RKO (cell line): ENCODE measurements around the gene NPFFR1.

Source experiments
- DNase-seq: peaks from one replicate; pipeline ENCODE4 v3.0.0-alpha.2; 2016; ENCODE audit warnings: low spot score

Gene NPFFR1

DNA sequence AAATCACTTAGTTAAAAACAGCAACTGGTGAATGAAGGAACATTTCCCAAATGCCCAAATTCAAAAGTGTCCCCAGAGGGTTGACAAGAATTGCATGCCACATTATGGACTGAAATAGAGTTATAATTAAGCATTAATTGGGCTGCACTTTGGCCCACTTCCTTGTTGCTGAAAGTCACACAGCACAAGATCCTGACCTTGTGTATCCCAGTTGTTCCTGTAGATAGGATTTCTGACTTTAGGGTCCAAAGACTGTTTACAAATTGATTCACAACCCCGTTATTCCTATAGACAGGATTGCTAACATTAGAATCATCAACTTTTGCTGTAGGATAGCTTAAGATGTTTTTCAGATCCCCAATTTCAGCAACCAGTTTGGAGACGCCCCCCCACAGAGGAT is 31.5 kb upstream of the NPFFR1 start:
- DNase-seq, result no peak

GRCh38 chr10:70312972-70313371 is 29.2 kb upstream of the NPFFR1 start:
- no peak for DNase-seq

DNA sequence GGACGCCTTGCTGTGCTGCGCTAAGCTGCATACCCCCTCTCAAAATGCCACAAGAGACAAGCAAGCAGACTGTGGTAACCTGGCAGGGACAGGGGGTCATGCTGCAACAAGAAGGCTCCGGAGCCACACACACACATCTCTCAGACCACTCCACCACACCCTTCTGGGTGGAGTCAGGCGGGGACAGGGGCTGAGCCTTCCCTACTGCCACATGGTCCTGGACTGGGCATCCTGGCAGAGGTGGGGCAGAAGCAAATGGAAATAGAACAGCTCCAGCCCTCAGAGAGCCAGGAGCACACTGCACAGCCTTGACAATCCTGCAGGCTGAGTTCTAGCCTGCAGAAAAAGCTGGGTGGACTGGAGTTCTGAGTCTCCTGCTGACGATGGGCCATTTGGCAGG is 28.4 kb upstream of the NPFFR1 start:
- DNase-seq, result no peak

DNA sequence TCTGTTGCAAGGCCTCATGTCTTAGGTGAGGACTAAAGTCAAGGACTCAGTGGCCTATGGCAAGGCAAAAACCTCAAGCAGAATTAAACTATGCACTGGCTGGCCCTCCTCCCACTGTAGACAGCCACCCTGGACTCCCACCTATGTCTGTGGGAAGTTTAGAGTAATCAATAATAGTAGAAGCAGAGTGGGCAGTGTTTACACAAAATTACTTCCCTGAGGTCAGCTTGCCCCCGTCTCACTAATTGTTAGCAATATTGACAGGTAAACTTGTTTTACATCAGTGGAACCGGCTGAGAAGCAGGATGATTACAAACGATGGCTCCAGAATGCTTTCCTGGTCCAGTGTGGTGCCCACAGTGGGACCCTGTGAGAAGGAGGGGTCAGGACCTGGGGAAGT is 27.9 kb upstream of the NPFFR1 start:
- DNase-seq, result no peak

- DNase-seq, result no peak
Observed at GRCh38 chr10:70309661-70310060, 25.9 kb upstream of the NPFFR1 start.

DNA sequence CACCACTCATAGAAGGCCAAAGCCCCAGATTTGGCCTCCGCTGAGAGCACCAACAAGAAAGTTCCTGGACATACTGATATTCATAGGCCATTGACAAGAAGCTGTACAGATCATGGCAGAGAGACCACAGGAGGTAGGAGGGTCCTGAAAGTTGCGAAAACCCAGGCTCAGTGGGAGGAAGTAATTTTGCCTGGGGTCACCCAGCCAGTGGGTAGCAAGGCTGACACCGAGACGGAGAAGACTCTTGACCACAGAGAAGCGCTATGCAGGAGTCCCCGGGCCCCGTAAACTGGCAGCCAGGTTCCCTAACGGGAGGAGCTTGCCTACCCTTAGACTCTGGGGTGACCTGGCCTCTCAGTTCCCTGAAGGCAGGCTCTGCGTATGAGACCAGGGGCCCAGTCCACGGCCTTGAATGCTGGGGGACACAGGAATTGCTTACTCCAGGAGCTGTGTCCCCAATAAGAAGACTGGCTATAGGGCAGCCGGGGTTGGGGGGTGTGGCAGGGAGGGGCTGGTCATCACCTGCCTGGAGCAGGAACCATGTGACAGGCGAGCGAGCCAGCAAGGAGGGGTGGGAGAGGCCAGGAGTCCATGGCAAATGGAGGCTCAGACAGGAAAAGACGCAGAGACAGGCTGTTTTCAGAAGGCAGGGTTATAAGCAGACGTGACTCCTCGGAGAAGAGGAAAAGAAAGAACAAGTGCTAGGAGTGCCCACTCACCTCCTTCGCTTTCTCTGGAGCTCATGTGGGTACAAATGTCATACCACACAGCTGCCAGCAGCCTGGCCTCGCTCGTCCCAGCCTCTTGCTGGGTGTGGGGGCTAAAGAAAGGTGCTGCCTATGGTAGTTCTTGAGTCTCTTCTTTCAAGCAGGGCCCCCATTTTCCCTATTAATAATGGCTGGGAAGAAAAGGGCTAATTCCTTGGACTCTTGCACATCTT is 24.6 kb upstream of the NPFFR1 start:
- no peak for DNase-seq

DNA sequence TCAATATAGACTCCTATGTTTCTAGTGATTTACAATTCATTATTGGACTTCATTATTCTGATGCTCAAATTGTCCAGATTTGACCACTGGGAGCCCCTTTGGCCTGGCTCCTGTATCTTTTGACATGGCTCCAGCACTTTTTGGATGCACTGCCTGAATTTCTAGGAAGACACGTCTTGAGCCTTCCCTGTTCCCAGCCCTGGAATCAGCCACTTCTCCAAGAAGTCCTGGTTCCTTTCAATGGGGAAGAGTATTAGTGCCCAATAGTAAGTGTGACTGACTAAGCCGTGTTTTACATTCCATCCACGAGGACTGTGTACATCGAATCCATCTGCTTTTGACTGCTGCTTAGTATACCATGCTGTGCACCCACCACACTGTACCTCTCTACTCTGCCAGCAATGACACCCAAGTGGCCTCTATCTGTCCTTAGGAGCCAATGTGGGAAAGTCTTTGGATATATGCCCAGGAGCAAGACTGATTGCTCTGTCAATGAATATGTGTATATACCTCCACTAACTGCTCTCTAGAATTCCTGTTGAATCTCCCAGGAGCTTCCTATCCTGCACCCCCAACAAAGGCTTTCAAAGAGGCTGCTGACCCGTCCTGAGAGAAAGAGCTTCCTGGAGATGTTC is 23.2 kb upstream of the NPFFR1 start:
- DNase-seq, result no peak

DNA sequence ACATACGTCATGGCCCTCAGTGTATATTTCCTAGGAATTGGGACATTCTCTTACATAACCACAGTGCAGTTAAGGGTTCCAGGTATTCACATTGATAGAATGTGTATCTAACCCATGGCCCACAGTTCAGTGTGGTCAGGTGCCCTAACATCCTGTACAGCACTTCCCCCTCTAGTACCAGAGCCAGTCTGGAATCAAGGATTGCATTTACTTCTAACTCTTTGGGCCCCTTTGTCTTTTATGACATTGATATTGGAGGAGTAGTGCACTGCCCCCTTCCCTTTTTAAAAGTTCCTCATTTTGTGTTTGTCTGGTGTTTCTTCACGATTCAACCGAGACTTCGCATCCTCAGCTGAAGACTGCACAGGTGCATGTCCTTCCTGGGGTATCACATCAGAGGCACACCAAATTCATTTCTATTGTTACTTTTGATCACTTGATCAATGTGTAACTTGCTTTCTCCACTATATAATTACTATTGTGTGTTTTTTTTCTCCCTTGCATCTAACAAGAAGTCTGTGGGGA is 22.4 kb upstream of the NPFFR1 start:
- no peak for DNase-seq

GRCh38 chr10:70303730-70304129 is 19.9 kb upstream of the NPFFR1 start:
- no peak for DNase-seq

DNA sequence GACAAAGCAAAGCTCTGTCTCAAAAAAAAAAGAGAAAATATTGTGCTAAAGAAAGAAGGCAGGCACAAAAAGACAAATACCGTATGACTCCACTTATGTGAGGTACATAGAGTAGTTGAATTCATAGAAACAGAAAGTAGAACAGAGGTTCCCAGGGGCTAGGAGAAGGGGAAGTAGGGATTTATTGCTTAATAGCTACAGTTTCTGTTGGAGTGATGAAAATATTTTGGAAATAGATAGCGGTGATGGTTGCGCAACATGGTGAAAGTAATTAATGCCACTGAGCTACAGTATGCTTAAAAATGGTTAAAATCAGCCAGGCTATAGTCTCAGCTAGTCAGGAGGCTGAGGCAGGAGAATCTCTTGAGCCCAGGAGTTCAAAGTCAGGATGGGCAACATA is 18.5 kb upstream of the NPFFR1 start:
- DNase-seq, result no peak

DNA sequence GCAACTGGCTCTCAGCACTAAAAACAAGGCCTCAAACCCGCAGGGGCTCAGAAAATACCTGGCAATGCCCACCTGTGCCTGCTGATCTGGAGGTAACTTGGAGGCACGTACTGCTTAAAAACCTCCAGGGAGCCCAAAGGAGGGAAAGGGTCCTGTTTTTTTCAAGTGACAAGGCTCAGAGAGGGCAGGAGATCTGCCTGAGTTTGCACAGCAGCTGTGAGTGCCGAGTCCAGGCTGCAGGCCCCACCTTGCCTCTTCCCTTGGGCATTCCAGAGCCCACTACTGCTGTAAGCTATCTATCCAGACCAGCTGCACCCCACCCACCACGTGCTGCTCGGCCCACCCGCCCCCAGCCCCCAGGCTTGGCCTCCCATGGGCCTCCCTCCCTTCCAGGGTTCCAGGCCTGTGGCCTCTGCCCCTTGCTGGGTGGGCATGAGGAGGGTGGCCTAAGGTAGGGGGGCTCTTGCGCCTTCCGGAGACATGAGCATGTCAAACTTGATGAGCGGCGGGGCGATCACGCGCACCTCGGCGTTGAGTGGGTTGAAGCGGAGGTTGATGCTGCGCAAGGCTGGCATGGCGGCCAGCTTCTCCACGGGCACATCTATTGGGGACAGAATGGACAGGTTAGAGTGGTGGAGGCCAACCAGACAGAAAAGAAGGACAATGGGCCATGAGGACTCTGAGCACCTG is 17.2 kb upstream of the NPFFR1 start:
- no peak for DNase-seq

- DNase-seq, result no peak
Observed at GRCh38 chr10:70300461-70300860, 16.7 kb upstream of the NPFFR1 start.

DNA sequence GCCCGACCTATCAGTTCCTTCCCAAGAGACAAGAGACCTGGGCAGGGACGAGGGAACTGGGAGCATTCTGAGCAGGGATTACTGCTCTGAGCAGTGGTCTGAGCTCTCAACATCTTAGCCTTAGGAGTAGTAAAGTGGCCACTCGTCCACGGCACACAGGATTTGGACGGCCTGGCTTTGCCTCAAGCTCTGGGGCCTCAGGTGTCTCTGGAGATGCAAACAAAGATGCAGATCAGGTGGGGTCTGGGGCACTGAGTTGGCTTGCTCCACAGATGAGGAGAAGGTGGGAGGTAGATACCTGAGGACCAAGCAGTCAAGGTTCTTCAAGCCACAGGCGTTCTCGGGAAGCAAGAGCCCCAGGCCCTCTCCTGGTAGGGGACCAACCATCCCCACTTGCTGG is 16.1 kb upstream of the NPFFR1 start:
- DNase-seq, result no peak

DNA sequence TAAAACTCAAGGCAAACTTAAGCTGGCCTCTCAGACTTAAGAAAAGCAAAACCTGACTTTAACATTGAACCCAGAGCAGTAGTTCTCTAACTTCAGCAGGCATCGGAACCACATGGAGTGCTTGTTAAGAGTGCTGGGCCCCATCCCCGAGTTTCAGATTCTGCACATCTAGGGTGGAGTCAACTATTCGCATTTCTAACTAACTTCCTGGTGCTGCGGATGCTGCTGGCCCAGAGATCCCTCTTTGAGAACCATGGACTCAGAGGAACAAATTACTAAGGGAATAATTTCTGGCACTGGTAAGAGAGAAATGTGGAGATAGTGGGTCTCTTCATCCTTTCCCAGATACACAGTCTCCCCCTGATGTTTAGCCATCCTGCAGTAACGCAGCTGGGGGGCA is 14.6 kb upstream of the NPFFR1 start:
- DNase-seq, result no peak

GRCh38 chr10:70297224-70297623 is 13.4 kb upstream of the NPFFR1 start:
- no peak for DNase-seq

GRCh38 chr10:70296406-70296899 is 12.6 kb upstream of the NPFFR1 start:
- DNase-seq, result peak; percentile 48

DNA sequence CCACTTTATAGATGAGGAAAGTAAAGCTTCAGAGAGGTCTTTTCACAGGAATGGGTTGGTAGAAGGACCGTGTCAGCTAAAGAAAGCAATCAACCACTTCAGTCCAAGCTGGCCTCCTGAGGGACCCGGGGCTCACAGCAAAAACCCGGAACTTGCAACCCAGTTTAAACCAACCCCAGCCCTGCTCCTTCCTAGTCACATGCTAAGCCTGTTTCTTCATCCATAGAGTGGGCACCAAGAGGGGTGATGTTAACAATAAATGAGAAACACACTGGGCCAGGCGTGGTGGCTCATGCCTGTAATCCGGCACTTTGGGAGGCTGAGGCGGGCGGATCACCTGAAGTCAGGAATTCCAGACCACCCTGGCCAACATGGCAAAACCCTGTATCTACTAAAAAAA is 12.1 kb upstream of the NPFFR1 start:
- DNase-seq, result no peak

DNA sequence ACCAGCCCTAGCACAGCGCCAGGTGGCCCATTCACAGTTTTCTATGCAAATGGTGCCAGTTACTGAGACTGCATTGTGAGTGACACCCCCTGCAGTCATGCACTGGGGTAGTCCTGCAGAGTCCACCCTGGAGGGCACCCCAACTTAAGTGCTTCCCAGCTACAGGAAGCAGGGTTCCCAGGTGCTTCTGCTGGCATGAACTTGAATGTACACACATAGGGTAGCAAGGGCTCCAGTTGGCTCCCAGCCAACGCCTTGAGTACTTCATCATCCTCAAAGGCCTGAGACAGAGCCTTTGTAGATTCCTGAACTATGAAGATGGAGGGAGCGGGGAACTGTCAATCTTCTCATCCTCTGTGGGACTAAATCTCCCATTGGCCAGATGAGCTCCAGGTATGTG is 11.5 kb upstream of the NPFFR1 start:
- no peak for DNase-seq

DNA sequence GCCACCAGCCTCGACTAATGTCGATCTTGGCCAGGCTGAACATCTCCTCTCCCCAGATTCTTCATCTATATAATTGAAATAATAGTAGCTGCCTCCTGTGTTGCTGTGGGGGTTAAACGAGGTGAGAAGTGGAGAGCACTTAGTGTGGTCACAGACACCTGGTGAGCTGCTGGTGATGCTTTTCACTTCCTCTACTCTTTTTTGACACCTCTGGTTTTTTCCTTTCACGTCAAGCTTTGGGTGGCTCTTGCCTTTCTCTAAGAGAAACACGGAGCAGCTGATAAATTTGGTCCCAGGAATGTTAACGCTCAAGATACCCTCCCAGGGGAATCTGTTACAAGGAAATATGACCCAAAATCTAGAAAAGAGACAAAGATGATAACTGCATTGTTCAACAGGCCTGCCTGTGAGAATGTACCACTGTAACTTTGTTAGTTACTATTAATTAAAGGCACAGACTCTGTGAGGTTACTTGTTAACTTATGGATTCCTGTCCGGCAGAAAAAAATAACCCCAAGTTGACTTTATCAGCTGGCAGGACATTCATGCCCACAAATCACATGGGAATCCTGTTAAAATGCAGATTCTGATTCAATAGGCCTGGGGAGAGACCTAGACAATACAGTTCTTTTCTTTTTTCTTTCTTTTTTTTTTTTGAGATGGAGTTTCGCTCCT is 9.5 kb upstream of the NPFFR1 start:
- no peak for DNase-seq

GRCh38 chr10:70292004-70292403 is 8.2 kb upstream of the NPFFR1 start:
- DNase-seq, result no peak

GRCh38 chr10:70289739-70290138 is 5.9 kb upstream of the NPFFR1 start:
- DNase-seq, result no peak

- DNase-seq, result no peak
Observed at GRCh38 chr10:70286616-70287015, 2.8 kb upstream of the NPFFR1 start.
